Measurements from ENCODE around the gene GRN.

The GRN gene

DNA sequence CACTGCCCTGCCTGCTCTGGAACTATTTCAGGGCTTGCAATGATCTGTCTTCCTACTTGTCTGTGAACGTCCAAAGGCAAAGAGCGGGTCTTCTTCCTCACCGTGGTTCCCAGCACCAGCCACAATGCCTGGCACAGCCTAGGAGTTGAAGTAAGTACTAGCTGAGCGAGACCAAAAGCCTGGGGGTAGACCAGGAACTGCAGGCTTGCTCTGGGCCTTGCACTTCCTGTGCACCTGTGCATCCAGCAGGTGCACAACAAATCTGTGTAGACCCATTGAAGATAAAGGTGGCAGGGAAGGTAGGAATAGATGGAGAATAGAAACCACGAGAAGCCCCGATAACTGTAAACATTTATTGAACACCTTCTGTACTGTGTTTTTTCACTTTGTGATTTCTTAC, 13.9 kb downstream of the GRN start:
- no peak overlapping the region for H3K4me3 ChIP-seq (ENCODE audit: low read depth, low read length)
- TF ChIP-seq, protein P1, sequence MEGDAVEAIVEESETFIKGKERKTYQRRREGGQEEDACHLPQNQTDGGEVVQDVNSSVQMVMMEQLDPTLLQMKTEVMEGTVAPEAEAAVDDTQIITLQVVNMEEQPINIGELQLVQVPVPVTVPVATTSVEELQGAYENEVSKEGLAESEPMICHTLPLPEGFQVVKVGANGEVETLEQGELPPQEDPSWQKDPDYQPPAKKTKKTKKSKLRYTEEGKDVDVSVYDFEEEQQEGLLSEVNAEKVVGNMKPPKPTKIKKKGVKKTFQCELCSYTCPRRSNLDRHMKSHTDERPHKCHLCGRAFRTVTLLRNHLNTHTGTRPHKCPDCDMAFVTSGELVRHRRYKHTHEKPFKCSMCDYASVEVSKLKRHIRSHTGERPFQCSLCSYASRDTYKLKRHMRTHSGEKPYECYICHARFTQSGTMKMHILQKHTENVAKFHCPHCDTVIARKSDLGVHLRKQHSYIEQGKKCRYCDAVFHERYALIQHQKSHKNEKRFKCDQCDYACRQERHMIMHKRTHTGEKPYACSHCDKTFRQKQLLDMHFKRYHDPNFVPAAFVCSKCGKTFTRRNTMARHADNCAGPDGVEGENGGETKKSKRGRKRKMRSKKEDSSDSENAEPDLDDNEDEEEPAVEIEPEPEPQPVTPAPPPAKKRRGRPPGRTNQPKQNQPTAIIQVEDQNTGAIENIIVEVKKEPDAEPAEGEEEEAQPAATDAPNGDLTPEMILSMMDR (conservative IDR thresholded peaks at IDR 0.05; ENCODE audit: low read depth, low read length), result no peak
- DNase-seq (ENCODE audit: low read depth), result no peak

DNA sequence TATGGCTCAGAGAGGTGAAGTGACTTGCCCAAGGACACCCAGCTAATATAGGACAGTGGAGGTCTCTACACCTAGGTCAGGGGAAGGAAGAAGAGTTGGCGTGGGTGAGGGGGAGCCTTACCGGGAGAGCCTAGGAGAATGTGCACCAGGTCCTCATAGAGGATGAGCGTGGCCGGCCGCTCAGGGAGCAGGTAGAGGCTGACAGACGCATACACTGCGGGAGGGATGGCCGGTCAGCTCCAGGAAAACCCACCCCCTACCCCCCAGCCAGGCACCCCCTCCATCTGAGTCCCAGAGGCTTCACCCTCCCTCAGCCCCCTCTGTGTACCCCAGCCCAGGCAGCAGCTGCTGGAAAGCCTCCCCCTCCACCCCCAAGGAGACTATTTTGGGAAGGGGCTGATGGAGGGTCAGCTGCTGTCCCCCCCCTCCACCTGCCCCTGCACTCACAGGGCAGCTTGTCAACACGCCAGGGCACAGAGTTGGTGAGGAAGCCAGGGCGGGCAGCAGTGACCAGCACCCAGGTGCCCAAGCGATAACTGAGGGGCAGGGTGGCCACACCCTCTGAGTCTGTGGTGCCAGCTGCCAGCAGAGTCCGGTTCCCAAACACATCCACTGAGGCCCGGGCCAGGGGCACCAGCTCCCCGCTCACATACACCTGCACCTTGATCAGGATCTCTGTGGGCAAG, 14.5 kb downstream of the GRN start:
- DNase-seq (ENCODE audit: low read depth), result no peak
- no peak overlapping the region for H3K4me3 ChIP-seq (ENCODE audit: low read depth, low read length)
- TF ChIP-seq, protein P1 (conservative IDR thresholded peaks at IDR 0.05; ENCODE audit: low read depth, low read length), result no peak

DNA sequence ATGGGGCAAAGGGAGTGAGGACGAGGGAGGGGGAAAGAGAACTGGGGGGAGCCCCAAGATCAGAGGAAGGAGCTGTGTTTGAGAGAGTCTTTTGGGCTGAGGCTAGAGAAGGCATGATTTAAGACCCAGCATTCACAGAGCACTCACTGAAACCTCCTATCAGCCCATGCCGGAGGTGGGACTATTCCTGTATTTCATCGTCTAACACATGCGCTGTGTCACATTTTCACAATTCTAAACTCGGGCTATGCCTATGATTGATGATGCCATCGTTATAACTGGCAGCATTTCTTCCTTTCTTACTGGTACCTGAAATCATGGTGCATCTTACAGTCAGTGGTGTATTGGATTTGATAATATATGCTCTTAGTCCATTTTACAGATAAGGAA, 15.0 kb downstream of the GRN start:
- H3K4me3 ChIP-seq (ENCODE audit: low read depth, low read length), result no peak overlapping the region
- TF ChIP-seq, protein P1 (conservative IDR thresholded peaks at IDR 0.05; ENCODE audit: low read depth, low read length), result no peak
- no peak for DNase-seq (ENCODE audit: low read depth)

DNA sequence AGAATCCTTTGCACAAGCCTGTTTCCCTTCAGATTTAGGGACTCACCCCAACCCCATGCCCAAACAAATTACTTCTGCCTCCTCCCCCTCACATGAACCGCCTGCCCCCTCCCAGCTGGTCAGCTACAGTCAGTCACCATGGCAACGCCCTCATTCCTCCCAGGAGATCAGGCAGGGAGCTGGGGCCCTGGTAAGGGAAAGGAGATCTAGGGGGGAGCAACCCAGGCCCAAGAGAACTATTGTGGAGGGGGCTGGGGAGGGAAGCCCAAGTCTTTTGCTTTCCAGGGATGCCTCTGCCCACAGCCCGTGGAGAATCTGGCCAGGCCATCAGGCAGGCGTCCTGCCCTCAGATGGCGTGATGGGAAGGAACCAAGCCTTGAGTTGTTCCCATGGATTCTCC, 15.7 kb downstream of the GRN start:
- peak; percentile 80 for DNase-seq (ENCODE audit: low read depth)
- no peak overlapping the region for H3K4me3 ChIP-seq (ENCODE audit: low read depth, low read length)
- TF ChIP-seq, protein P1 (conservative IDR thresholded peaks at IDR 0.05; ENCODE audit: low read depth, low read length), result no peak

DNA sequence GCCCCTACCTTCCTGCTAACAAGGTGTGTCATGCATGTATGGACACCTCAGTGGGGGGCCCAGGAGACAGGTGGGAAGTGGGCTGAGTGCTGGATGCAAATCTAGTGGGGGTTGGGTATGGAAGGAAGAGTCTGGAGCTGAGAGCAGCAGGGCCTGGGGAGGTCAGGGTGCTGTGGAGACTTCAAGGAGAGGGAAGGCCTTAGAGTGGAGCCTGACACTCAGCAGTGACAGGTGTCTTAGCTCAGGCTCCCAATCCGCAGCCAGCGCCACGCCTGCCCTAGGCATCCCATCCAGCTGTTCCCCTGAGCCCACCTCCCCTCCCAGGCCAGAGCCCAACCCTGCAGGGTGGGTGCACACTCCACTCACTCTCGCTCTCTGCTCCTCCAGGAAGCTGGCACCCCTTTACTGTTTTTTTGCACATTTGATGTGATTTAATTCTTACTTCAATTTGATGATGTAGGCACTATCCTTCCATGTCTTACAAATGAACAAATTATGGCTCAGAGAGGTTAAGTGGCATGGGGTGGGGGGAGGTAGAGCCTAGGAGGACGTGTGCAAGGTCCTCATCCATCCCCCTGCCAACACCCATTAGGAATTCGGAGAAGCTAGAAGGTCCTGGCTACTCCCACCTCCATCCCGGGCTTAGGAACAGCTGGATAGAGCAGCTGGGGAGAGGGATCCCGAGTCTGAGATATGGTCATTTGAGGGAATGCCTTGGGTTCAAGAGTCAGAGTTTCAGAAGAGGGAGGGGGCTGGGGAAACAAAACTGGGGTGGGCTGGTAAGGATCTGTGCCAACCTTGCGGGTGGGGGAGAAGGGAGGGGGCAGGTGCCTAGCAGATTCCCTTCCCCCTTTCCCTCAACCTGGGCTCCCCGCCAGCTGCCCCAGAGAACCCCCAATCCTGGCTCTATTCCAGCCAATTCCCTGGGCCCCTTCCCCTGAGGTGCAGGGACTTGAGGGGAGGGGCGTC, 16.5 kb downstream of the GRN start:
- TF ChIP-seq, protein P1 (conservative IDR thresholded peaks at IDR 0.05; ENCODE audit: low read depth, low read length), result no peak
- H3K4me3 ChIP-seq (ENCODE audit: low read depth, low read length), result no peak overlapping the region
- no peak for DNase-seq (ENCODE audit: low read depth)

DNA sequence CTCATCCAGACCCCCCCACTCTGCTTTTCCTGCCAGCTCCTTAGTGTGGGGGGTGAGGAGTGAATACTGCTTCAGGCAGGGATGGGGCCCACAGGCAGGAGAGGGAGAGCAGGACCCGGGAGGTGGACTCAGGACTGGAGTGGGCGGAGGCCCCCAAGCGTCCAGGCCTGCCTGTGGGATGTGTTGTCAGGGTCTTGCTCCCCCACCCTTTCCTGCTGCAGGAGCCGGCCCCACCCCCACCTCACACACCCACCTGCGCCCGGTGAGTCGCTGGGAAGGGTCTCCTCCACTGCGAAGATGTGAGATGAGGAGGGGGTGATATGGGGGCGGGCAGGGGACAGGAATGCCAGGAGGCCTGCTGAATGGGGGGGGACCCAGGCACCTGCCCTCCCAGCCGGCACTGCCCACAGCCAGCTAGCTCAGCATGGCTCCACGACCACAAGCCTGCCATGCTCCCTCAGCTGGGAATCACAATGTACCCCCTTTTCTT, 17.4 kb downstream of the GRN start:
- H3K4me3 ChIP-seq (ENCODE audit: low read depth, low read length), result peak overlapping the region; percentile 68
- TF ChIP-seq, protein P1 (conservative IDR thresholded peaks at IDR 0.05; ENCODE audit: low read depth, low read length), result no peak
- DNase-seq (ENCODE audit: low read depth), result no peak

Data from choroid plexus epithelial cell (primary cell).